AG04450 (cell line): Measurements from ENCODE around the gene STOX1. TPM values are rescaled to one million over a fixed set of nuclear protein-coding genes. Genes with fewer than 3 reads are reported as not detected.
A peak's percentile ranks its signal among the peaks of the same experiment; 100 is the strongest.

Source experiments
- CTCF ChIA-PET: fragments of 300-600, 350-600 bp; formaldehyde crosslinking; extraction: SDS; loops from one replicate; lab custom pipeline; 2022; ENCODE audit warnings: antibody characterized with exemption, inconsistent platforms; lab: Charles Lee
- POLR2A ChIA-PET: fragments of 350-600 bp; formaldehyde crosslinking; extraction: SDS; loops from one replicate; lab custom pipeline; 2021; ENCODE audit warnings: antibody characterized with exemption, inconsistent platforms; lab: Yijun Ruan, JAX
- DNase-seq: peaks from one replicate; pipeline ENCODE4 v3.0.0-alpha.2; 2011; ENCODE audit warnings: low read depth, low spot score
- H3K27ac ChIP-seq: one replicate; pipeline ENCODE4 v1.5.1; 2012; ENCODE audit warnings: low read depth, low read length, control low read depth
- H3K27me3 ChIP-seq: one replicate; pipeline ENCODE4 v1.6.0; 2012; ENCODE audit warnings: low read length; ENCODE audit not compliant: control insufficient read depth, insufficient read depth
- H3K4me3 ChIP-seq: 2 replicates; pipeline ENCODE4 v1.5.1; 2011; ENCODE audit warnings: mild to moderate bottlenecking, low read depth, low read length, control low read depth
- H3K9me3 ChIP-seq: 2 replicates; pipeline ENCODE4 v1.5.1; 2012; ENCODE audit warnings: low read length; ENCODE audit not compliant: control insufficient read depth, insufficient read depth
- polyA plus RNA-seq: library from polyadenylated mRNA; depleted of rRNA; stranded (reverse); fragments of >200 nt; gene quantifications from 2 replicates; pipeline ENCODE4 v1.2.3, GENCODE V29; 2011
- TF ChIP-seq, protein P1 (sequence below): IDR thresholded peaks from 2 replicates; pipeline ENCODE4 v1.5.1; 2011; ENCODE audit warnings: low read depth, low read length, control low read depth, inconsistent platforms

The STOX1 gene
- polyA plus RNA-seq, 1 experiment: 0.12 TPM

- TF ChIP-seq, protein P1, sequence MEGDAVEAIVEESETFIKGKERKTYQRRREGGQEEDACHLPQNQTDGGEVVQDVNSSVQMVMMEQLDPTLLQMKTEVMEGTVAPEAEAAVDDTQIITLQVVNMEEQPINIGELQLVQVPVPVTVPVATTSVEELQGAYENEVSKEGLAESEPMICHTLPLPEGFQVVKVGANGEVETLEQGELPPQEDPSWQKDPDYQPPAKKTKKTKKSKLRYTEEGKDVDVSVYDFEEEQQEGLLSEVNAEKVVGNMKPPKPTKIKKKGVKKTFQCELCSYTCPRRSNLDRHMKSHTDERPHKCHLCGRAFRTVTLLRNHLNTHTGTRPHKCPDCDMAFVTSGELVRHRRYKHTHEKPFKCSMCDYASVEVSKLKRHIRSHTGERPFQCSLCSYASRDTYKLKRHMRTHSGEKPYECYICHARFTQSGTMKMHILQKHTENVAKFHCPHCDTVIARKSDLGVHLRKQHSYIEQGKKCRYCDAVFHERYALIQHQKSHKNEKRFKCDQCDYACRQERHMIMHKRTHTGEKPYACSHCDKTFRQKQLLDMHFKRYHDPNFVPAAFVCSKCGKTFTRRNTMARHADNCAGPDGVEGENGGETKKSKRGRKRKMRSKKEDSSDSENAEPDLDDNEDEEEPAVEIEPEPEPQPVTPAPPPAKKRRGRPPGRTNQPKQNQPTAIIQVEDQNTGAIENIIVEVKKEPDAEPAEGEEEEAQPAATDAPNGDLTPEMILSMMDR: no peak
- DNase-seq: no peak
- POLR2A ChIA-PET: no interaction called here
- Histone ChIP-seq H3K4me3 (no peak overlapping the region), H3K27me3 (no peaks in the 10 kb centered on the region), H3K9me3 (no peaks in the 10 kb centered on the region), H3K27ac (no peak overlapping the region)
- CTCF ChIA-PET: interaction anchor here (3.3 kb wide), 1 partner anchor 108 kb away, joined by 18 read pairs; no protein-coding TSS in a partner anchor
Measured at GRCh38 chr10:68790476-68790875, 36.9 kb upstream of the STOX1 start.

DNA sequence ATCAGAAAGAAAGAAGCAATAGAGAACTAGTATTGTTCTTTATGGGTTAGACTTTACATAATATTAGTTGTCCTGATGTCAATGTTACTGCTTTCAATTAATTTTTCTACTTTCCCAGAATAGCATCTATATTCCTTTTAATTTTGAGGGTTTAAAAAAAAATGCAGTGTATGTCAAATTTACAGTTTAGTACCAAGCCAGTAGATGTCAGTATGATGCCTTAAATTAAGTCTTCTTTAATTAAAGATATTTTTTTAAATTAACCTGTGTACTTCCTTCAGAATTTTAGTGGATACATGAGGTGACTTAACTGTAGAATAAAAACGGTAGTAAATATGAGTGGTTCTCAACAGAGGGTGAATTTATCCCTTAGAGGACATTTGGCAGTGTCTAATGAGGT is 35.2 kb upstream of the STOX1 start:
- Histone ChIP-seq H3K27me3 (no peaks in the 10 kb centered on the region), H3K4me3 (no peak overlapping the region), H3K27ac (no peak overlapping the region), H3K9me3 (no peaks in the 10 kb centered on the region)
- ChIA-PET CTCF (interaction anchor here (0.7 to 1.0 kb wide), 3 partner anchors 10 to 105 kb away, joined by 3 to 8 read pairs (median 4); no protein-coding TSS in a partner anchor), POLR2A (no interaction called here)
- no peak for DNase-seq
- TF ChIP-seq, protein P1: peak; percentile 26

GRCh38 chr10:68795886-68796532 is 31.3 kb upstream of the STOX1 start:
- POLR2A ChIA-PET: interaction anchor here (0.7 kb wide), 1 partner anchor 42 kb away, joined by 5 read pairs; no protein-coding TSS in a partner anchor
- H3K4me3 ChIP-seq: no peak overlapping the region
- H3K27ac ChIP-seq: no peak overlapping the region
- no peaks in the 10 kb centered on the region for H3K9me3 ChIP-seq
- TF ChIP-seq, protein P1: no peak
- CTCF ChIA-PET: interaction anchor here (0.6 to 0.9 kb wide), 2 partner anchors 62 to 102 kb away, joined by 3 to 6 read pairs; no protein-coding TSS in a partner anchor
- H3K27me3 ChIP-seq: no peaks in the 10 kb centered on the region
- DNase-seq: no peak

- Histone ChIP-seq H3K9me3 (no peaks in the 10 kb centered on the region), H3K27ac (no peak overlapping the region), H3K27me3 (no peaks in the 10 kb centered on the region), H3K4me3 (no peak overlapping the region)
- TF ChIP-seq, protein P1: no peak
- CTCF ChIA-PET: interaction anchor here (1.7 kb wide), 1 partner anchor 101 kb away, joined by 7 read pairs; no protein-coding TSS in a partner anchor
- no peak for DNase-seq
- POLR2A ChIA-PET: interaction anchor here (0.6 to 0.7 kb wide), 2 partner anchors 79 to 99 kb away, joined by 4 to 11 read pairs; no protein-coding TSS in a partner anchor
Measured at GRCh38 chr10:68796605-68797004, 30.7 kb upstream of the STOX1 start.

DNA sequence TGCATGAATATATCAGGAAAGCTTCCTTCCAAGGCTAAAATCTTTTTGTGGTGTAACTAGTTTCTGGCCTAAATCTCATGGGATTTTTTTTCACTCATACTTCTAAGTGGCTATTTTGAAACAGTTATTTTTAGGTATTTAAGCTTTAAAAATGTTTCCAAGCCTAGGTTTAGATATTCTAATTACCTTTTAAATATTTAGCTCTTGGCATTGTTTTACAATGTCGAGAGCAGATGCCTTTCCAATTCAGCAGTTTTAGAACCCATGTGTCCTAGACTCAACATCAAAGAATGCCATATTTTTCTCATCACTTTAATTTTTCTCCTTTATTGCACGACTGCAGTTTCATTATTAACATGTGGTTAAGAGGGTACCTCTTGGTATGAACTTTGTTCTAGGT is 27.1 kb upstream of the STOX1 start:
- H3K9me3 ChIP-seq: no peaks in the 10 kb centered on the region

More for the DNA sequence above, 27.1 kb upstream of the STOX1 start:
- no peak overlapping the region for H3K4me3 ChIP-seq
- CTCF ChIA-PET: interaction anchor here (0.7 to 2.4 kb wide), 3 partner anchors 28 to 436 kb away, joined by 3 to 17 read pairs (median 6); no protein-coding TSS in a partner anchor
- no peaks in the 10 kb centered on the region for H3K27me3 ChIP-seq
- no peak for DNase-seq
- POLR2A ChIA-PET: no interaction called here
- no peak overlapping the region for H3K27ac ChIP-seq
- TF ChIP-seq, protein P1: no peak
